B cell (primary cell): ENCODE results near the gene SEC16A. TPM values are rescaled to one million over a fixed set of nuclear protein-coding genes. Genes with fewer than 3 reads are reported as not detected.

Experiments used
- ATAC-seq: fragments of 200-7000 bp; cut with Tn5 transposase; one replicate; pipeline ENCODE4 v1.10.0; 2021; ENCODE audit warnings: low read depth, mild to moderate bottlenecking, moderate number of reproducible peaks, moderate library complexity
- CTCF ChIA-PET: fragments of 350-600 bp; sonication (Branson Sonifier 250); formaldehyde crosslinking; loops from one replicate; lab custom pipeline; 2021; ENCODE audit warnings: antibody characterized with exemption, inconsistent platforms; lab: Charles Lee
- POLR2A ChIA-PET: fragments of 350-600 bp; sonication (Branson Sonifier 250); formaldehyde crosslinking; loops from one replicate; lab custom pipeline; 2021; ENCODE audit warnings: antibody characterized with exemption; lab: Charles Lee
- DNase-seq: peaks from one replicate; pipeline ENCODE4 v3.0.0; 2013
- H2AFZ ChIP-seq: 2 replicates; pipeline ENCODE4 v1.6.1; 2012; ENCODE audit warnings: mild to moderate bottlenecking, low read depth, low read length; ENCODE audit not compliant: insufficient read depth, poor library complexity, severe bottlenecking
- H3K27ac ChIP-seq, 2 donors: 1 replicate in 1 of 2; 2 replicates in 1 of 2; pipeline ENCODE4 v1.5.1; 2012 to 2013; ENCODE audit warnings: low read length in 2 of 2, mild to moderate bottlenecking in 2 of 2, moderate library complexity in 1 of 2
- H3K27me3 ChIP-seq, 4 experiments: fragments of 200-600 bp in 1 of 4; sonication (generic) in 1 of 4; replicated peaks in 1 of 4; 1 replicate in 2 of 4; 2 replicates in 2 of 4; pipeline versions ENCODE4 v1.6.1 to v1.7.0; 2013 to 2016; ENCODE audit warnings: low read length in 3 of 4, mild to moderate bottlenecking in 2 of 4, mixed read lengths in 1 of 4, moderate library complexity in 1 of 4; ENCODE audit not compliant: insufficient read depth in 4 of 4, control insufficient read depth in 3 of 4; ENCODE audit errors: control extremely low read depth in 1 of 4
- H3K36me3 ChIP-seq, 2 experiments: replicated peaks in 1 of 2; 1 replicate in 1 of 2; 2 replicates in 1 of 2; pipeline versions ENCODE4 v1.6.1 to v1.7.1; 2013; ENCODE audit warnings: low read length in 1 of 2; ENCODE audit not compliant: insufficient read depth in 2 of 2, control insufficient read depth in 1 of 2; ENCODE audit errors: control extremely low read depth in 1 of 2, extremely low read depth in 1 of 2
- H3K4me1 ChIP-seq, 2 donors: fragments of 200-600 bp in 1 of 2; sonication (generic) in 1 of 2; 1 replicate in 1 of 2; 2 replicates in 1 of 2; pipeline versions ENCODE4 v1.5.1 to v1.6.1; 2013 to 2017; ENCODE audit warnings: low read length in 2 of 2; ENCODE audit not compliant: control insufficient read depth in 2 of 2, insufficient read depth in 2 of 2
- H3K4me2 ChIP-seq: replicated peaks from 2 replicates; pipeline ENCODE3; 2012; ENCODE audit warnings: mild to moderate bottlenecking, low read depth, low read length; ENCODE audit not compliant: poor library complexity, severe bottlenecking
- H3K4me3 ChIP-seq, 5 experiments: fragments of 200-600 bp in 1 of 5; sonication (generic) in 1 of 5; 1 replicate in 3 of 5; 2 replicates in 2 of 5; pipeline versions ENCODE4 v1.5.1 to v1.7.0; 2011 to 2016; ENCODE audit warnings: low read length in 4 of 5, mild to moderate bottlenecking in 4 of 5, low read depth in 2 of 5, control low read depth in 1 of 5, moderate library complexity in 1 of 5; ENCODE audit not compliant: insufficient read depth in 1 of 5; ENCODE audit errors: control extremely low read depth in 1 of 5, extremely low read depth in 1 of 5
- H3K79me2 ChIP-seq: fragments of 200-600 bp; sonication (generic); one replicate; pipeline ENCODE4 v1.6.0; 2016; ENCODE audit warnings: low read length; ENCODE audit not compliant: control insufficient read depth, insufficient read depth
- H3K9ac ChIP-seq: fragments of 200-600 bp; sonication (generic); 2 replicates; pipeline ENCODE4 v1.6.1; 2017; ENCODE audit warnings: mild to moderate bottlenecking, low read length, moderate library complexity
- H3K9me3 ChIP-seq, 3 donors: one replicate each; pipeline versions ENCODE4 v1.6.1 to v1.7.1; 2013; ENCODE audit warnings: low read length in 2 of 3; ENCODE audit not compliant: control insufficient read depth in 2 of 3, insufficient read depth in 1 of 3; ENCODE audit errors: control extremely low read depth in 1 of 3
- H4K20me1 ChIP-seq: 2 replicates; pipeline ENCODE4 v1.6.0; 2012; ENCODE audit warnings: mild to moderate bottlenecking, low read length; ENCODE audit not compliant: insufficient read depth, control insufficient read depth, poor library complexity, severe bottlenecking
- H3K27ac Mint-ChIP-seq: one replicate; pipeline ENCODE4 v1.8.0; 2021; ENCODE audit warnings: mixed read lengths
- H3K27me3 Mint-ChIP-seq: one replicate; pipeline ENCODE4 v1.8.0; 2021; ENCODE audit warnings: mixed read lengths
- H3K4me1 Mint-ChIP-seq: one replicate; pipeline ENCODE4 v1.8.0; 2021; ENCODE audit warnings: mixed read lengths
- H3K4me3 Mint-ChIP-seq: one replicate; pipeline ENCODE4 v1.8.0; 2021; ENCODE audit warnings: mixed read lengths
- H3K9me3 Mint-ChIP-seq: one replicate; pipeline ENCODE4 v1.8.0; 2022; ENCODE audit warnings: mixed read lengths; ENCODE audit not compliant: insufficient read depth
- EZH2 ChIP-seq: IDR thresholded peaks from 2 replicates; pipeline ENCODE4 v1.6.1; 2012; ENCODE audit warnings: borderline replicate concordance, low read depth, mild to moderate bottlenecking, moderate library complexity, low read length; ENCODE audit not compliant: insufficient read depth, poor library complexity, severe bottlenecking
- WGBS: methylation state at CpG from one replicate; pipeline ENCODE4 v1.1.5; 2013; ENCODE audit warnings: missing lambda C conversion rate; ENCODE audit not compliant: insufficient coverage; 5-methylcytosine and 5-hydroxymethylcytosine counted together
- intact Hi-C: fragments of 100-400 bp; cut with micrococcal nuclease; formaldehyde crosslinking; loops from one replicate; pipeline ENCODE4 v1.10.0; 2022
- polyA plus RNA-seq: library from polyadenylated mRNA; depleted of rRNA; stranded (reverse); fragments of >200 nt; gene quantifications from 2 replicates; pipeline ENCODE4 v1.2.3, GENCODE V29; 2012
- total RNA-seq, 2 donors: library from RNA; stranded (reverse); fragments of 120-200 nt in 1 of 2; gene quantifications; 1 replicate in 1 of 2; 2 replicates in 1 of 2; pipeline versions ENCODE4 v1.2.3 to v1.2.4, GENCODE V29; 2013 to 2022
- TF ChIP-seq, protein P1 (sequence below): fragments of 200-600 bp; IDR thresholded peaks from one replicate; pipeline ENCODE4 v1.8.0; 2022; ENCODE audit warnings: antibody characterized with exemption, mild to moderate bottlenecking

SEC16A gene
- total and polyA plus RNA-seq, 2 donors (not counting 1 experiment from before 2014, with no cell fraction given): 31.7 to 73.4 TPM

DNA sequence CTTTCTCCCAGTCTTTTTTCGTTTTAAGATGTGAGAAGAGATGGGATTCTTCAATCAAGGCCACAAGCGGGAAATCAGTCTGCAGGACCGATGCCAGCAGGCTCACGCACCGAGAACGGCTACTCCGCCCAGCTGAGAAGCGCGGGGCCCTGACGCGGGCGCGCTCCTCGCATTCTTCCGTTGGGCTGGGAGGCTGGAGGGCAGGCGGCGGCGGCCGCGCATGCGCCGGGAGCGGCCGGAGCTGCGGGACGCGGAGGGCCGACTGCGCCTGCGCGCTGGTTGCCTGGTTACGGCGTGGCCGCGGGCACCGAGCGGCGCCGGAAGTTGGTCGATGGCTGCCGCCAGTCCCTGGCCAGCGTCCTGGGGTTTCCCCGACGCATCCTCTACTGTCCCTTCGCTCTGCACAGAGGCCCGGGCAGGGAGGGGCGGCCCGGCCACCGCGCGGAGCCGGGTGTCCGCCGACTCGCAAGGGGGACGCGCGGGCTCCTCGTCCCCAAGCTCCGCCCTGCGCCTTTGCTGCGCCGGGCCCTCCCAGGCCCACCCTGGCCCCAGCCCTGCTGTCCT, 831 bp upstream of the SEC16A start:
- Histone ChIP-seq H3K4me2 (peak overlapping the region; percentile 99), H3K79me2 (peaks cover 38% of the 10 kb centered on the region), H3K9me3 (no peaks in the 10 kb centered on the region), H3K4me1 (peaks cover 25 to 30% of the 10 kb centered on the region in 2 donors), H3K27ac (peak overlapping the region; percentile 98 to 99), H3K4me3 (peak overlapping the region in 4 of 5 experiments; percentile 59 to 75 (median 65)), H4K20me1 (peaks cover 52% of the 10 kb centered on the region), H2AFZ (peak overlapping the region; percentile 72), H3K9ac (peak overlapping the region; percentile 79), H3K27me3 (peaks cover 0 to 9% (median 2%) of the 10 kb centered on the region in 4 experiments), H3K36me3 (peaks cover 0 to 4% of the 10 kb centered on the region in 2 experiments)
- H3K4me3 Mint-ChIP-seq: peak overlapping the region; percentile 97
- DNase-seq: peak; percentile 97
- under 1% methylated on average over 63 of the region's 63 CpGs for WGBS
- TF ChIP-seq, protein P1, sequence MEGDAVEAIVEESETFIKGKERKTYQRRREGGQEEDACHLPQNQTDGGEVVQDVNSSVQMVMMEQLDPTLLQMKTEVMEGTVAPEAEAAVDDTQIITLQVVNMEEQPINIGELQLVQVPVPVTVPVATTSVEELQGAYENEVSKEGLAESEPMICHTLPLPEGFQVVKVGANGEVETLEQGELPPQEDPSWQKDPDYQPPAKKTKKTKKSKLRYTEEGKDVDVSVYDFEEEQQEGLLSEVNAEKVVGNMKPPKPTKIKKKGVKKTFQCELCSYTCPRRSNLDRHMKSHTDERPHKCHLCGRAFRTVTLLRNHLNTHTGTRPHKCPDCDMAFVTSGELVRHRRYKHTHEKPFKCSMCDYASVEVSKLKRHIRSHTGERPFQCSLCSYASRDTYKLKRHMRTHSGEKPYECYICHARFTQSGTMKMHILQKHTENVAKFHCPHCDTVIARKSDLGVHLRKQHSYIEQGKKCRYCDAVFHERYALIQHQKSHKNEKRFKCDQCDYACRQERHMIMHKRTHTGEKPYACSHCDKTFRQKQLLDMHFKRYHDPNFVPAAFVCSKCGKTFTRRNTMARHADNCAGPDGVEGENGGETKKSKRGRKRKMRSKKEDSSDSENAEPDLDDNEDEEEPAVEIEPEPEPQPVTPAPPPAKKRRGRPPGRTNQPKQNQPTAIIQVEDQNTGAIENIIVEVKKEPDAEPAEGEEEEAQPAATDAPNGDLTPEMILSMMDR: no peak
- TF ChIP-seq EZH2: no peak
- no peaks in the 10 kb centered on the region for H3K9me3 Mint-ChIP-seq
- intact Hi-C loops: loop anchor here (1.0 to 5.0 kb wide), 7 partner anchors 44 to 603 kb away; partner anchors contain the start of genes CAMSAP1, ENTR1, INPP5E and MAN1B1
- ATAC-seq: peak; percentile 47
- CTCF ChIA-PET: interaction anchor here (0.8 to 9.0 kb wide), 6 partner anchors 61 to 189 kb away, joined by 3 to 153 read pairs (median 30); no protein-coding TSS in a partner anchor
- no peaks in the 10 kb centered on the region for H3K27me3 Mint-ChIP-seq
- H3K4me1 Mint-ChIP-seq: peaks cover 34% of the 10 kb centered on the region
- POLR2A ChIA-PET: interaction anchor here (0.9 to 1.0 kb wide), 2 partner anchors 56 to 68 kb away, joined by 3 read pairs; no protein-coding TSS in a partner anchor
- H3K27ac Mint-ChIP-seq: peak overlapping the region; percentile 98
